AG20443 (cell line): ENCODE data around the gene ANKLE2.
"Not testable (repeated sequence)": the region's sequence is repeated elsewhere in the genome, so short reads cannot be mapped to it uniquely, and the experiment has no call there.

Source experiments
- DNase-seq: peaks from one replicate; pipeline ENCODE4 v3.0.0; 2012; ENCODE audit warnings: low spot score, mixed read lengths

ANKLE2 gene

GRCh38 chr12:132776816-132777568, 15.4 kb upstream of the ANKLE2 start:
- no peak for DNase-seq

- not testable (repeated sequence) for DNase-seq
Measured at GRCh38 chr12:132776230-132776625, 14.6 kb upstream of the ANKLE2 start.

DNA sequence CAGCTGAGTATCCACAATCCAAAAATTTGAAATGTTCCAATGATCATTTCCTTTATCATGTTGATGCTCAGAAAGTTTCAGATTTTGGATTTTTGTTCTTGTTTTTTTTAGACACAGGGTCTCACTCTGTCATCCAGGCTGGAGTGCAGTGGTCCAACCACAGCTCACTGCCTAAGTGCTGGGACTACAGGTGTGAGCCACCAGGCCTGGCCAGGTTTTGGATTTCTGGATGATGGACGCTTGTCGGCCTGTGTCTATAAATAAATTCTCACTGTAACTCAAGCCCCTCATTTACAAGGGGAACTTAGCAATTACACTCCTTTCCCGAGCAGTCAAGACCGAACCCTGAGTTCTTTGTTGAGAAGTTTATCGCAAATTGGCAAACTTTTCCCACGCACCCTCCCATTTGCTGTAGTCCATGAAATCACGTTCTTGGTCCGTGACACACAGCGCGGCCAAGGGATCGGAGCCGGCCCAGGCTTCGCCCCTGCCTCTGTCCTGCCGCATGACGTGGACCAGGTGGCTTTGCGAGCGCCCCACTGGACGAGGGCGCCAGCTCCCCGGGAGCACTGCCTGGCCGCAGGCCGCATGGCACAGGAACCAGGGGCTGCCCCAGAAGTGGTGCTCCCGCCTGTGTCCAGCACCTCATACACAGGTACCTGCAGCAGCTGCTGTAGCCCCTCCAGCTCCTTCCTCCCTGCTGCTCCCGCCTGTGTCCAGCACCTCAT, 14.0 kb upstream of the ANKLE2 start:
- DNase-seq = no peak

DNA sequence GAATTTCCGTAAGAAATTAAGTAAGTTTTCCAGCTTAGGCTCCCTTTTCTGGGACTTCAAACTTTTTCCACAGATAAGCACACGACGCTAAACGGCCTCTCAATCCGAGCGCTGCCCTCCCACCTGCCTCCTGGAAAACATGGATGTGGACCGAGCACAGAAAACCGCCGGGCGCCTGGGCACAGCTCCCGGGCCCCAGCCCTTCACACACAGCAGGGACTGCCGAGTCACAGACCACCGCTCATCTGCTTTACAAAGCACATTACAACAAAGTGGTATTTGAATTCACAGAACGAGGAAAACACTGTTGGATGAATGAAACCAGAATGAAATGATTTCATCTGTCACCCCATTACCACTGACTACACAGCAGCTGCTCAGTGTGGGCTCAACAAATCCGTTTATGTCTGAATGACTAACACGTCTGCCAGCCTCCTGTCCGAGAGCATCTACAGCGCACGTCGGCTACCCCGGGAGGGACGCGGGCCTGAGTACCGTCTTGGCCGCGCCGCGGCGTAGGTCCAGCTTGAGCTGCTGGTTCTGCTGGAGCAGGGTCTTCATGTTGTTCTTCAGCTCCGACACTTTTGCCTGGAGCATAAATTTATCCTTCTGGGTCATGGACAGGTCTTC, 13.1 kb upstream of the ANKLE2 start:
- DNase-seq = no peak

DNA sequence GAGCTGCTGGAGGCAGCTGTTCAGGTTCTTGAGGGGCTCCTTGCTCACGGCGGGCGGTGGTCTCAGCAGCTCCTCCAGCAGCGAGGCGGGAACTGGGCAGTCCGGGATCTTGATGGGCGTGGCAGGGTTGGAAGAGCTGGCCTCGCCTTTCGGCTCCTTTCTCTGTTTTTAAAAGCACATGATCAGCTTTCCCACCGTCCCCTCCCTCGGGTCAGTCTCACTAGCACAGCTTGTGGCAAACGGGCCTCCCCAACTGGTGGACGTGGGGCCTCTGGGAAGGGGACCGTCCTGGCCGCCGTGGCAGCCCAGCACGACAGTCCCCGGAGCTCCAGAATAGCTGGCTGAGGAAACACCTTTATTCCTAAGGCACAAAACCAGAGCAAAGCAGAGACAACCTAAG, 12.5 kb upstream of the ANKLE2 start:
- no peak for DNase-seq

GRCh38 chr12:132773077-132773955, 11.7 kb upstream of the ANKLE2 start:
- no peak for DNase-seq

GRCh38 chr12:132772606-132773005, 11.0 kb upstream of the ANKLE2 start:
- DNase-seq = no peak

- no peak for DNase-seq
Measured at GRCh38 chr12:132771126-132771838, 9.7 kb upstream of the ANKLE2 start.

DNA sequence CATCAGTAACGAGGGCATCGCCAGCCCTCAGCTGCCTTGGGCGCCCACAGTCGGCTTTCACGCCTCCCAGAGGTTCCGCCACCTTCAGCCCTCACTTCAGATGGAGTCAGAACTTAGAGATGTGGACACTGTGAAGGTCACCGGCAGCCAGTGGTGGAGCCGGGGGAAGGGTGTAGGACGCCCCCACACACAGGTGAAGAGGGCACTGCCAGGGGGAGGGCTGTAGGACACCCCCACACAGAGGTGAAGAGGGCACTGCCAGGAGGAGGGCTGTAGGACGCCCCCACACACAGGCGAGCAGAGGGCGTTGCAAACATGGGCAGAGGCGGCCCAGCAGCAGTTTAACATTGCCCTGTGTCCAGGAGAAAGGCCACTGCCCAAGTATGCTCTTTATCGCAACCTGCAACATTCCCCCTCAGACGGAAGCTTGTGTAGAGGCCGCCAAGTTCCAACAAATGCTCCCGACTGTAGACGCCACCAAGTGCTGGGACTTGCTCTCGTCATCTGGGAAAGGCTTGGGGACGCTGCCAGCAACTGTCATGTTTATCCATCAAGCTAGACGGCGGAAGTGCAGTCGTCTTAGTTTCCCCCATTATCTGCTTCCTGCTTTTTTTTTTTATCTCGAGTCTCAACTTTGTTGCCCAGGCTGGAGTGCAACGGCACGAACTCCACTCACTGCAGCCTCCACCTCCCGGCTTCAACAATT, 4.9 kb upstream of the ANKLE2 start:
- no peak for DNase-seq

- DNase-seq = no peak
Measured at GRCh38 chr12:132765361-132765760, 3.7 kb upstream of the ANKLE2 start.

DNA sequence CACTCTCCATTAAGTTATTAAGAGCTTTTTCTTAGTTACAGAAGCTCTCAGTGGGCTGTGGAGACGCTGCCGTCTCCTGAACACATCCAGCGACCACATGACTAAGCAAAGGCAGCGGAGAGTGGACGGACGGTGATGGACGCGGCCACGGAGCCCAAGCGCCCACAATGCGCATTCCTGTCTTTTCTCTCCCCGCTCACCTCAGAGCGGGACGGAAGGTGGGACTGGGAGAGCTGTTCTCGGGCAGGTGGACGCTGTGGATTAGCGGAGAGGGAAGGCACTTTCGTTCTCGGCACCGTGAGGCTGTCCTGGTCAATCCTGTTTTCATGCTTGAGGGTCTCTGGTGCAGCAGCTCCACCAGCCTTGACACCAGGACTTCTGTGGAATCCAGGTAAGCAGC, 2.6 kb upstream of the ANKLE2 start:
- DNase-seq = no peak

- DNase-seq = peak; percentile 98
Measured at GRCh38 chr12:132761921-132762583, 420 bp upstream of the ANKLE2 start.

DNA sequence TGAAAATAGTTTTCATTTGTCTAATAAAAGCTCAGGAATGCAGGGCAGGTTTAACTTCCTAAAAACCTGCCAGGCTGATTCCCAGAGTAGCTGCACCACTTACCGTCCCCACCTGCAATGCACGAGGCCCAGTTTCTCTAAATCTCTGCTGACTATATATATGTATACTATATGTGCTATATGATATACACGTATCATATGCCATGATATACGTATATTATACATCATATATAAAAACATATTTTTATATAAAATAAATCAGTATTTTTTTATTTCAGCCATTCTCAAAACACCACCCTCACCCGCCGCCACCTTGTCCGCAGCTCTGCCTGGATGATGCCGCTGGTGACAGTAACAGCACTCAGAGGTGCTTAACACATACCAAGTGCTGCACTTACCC, 2.3 kb downstream of the ANKLE2 start:
- no peak for DNase-seq

DNA sequence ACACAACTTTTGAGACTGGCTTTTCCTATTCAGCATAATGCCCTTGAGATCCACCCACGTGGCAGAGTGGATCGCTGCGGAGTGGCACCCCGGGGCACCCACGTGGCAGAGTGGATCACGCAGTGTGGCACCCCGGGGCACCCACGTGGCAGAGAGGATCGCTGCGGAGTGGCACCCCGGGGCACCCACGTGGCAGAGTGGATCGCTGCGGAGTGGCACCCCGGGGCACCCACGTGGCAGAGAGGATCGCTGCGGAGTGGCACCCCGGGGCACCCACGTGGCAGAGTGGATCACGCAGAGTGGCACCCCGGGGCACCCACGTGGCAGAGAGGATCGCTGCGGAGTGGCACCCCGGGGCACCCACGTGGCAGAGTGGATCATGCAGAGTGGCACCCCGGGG, 2.8 kb downstream of the ANKLE2 start:
- not testable (repeated sequence) for DNase-seq

DNA sequence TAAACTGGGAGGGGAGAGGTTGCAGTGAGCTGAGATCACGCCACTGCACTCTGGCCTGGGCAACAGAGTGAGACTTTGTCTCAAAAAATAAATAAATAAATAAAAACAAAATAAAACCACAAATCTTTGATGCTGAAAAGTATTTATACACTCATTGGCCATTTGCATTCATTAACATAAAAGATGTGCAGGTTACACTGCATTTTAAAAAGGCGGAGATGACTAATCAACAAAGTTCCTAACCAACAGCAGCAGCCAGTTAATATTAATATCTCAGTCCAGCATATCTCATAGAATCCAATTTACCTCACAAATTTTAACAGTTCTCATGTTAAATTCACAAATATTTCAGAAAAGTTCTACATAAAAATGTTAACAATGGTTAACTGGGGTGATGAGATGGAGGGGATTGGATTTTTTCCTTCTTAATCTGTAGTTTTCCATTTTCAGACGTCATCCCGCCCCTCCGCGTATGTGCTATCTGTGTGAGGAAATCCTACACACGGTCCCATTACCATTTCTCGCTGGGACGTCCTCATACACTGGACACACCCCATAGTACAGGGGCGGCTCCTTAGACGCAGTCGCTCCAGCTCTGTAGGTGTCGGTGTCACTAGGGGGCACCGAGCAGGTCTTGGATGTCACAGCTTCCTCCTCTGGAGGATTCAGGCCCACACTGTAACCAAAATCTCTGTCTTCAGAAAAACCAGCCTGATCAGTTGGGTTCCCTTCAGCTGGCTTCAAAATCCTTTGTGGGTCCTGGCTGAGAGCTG, 7.3 kb downstream of the ANKLE2 start:
- DNase-seq = no peak

DNA sequence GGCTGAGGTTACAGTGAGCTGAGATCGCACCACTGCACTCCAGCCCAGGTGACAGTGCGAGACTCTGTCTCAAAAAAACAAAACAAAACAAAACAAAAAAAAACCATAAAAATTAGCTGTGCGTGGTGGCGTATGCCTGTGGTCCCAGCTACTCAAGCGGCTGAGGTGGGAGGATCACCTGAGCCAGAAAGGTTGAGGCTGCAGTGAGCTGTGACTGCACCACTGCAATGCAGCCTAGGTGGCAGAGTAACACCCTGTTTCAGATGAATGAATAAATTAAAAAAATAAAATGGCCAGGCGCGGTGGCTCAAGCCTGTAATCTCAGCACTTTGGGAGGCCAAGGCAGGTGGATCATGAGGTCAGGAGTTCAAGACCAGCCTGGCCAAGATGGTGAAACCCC, 8.0 kb downstream of the ANKLE2 start:
- not testable (repeated sequence) for DNase-seq

DNA sequence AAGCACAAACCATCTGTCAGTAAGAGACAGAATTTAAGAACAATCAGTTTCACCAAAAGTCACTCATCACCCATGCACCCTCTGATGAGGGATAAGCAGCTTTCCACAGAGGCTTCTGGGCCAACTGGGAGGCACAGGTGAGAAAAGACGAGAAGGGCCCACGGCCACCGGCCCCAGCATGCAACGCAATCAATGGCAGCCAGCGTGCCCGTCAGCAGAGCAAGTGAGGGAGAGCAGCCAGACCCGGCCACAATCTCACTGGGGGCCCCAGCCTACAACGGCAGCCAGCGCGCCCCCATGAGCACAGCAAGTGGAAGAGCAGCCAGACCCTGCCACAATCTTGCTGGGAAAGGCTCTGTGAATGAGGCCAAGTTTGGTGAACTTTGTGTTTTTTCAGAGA, 13.3 kb downstream of the ANKLE2 start:
- DNase-seq = no peak

DNA sequence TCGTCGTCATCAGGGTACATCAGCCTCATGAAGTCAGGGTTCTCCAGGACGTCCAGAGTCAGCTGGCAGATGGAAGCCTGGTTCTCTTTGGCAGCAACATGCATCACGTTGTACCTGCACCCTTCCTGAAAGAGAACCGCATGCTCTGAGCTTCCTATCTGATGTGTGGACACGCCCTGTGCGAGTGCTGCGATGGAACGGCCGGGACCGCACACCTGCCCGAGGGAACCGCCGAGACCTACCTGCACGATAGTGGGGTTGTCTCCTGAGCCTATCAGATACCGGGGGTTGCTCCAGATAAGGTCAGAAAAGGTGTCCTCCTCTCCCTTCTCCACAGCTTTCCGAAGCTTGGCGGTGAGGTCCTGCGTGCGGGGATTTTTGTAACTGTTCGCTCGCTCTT, 13.7 kb downstream of the ANKLE2 start:
- no peak for DNase-seq

- no peak for DNase-seq
Measured at GRCh38 chr12:132747395-132747794, 14.2 kb downstream of the ANKLE2 start.

- DNase-seq = no peak
Measured at GRCh38 chr12:132746613-132747012, 15.0 kb downstream of the ANKLE2 start.
